HCT116 (cell line): Measurements from ENCODE around the gene CCDC134. TPM values are rescaled to one million over a fixed set of nuclear protein-coding genes. Genes with fewer than 3 reads are reported as not detected.

Source experiments
- ATAC-seq: fragments of 200-7000 bp; cut with Tn5 transposase; 2 replicates; pipeline ENCODE4 v1.9.1; 2020; ENCODE audit warnings: mild to moderate bottlenecking, moderate library complexity
- BruUV-seq: library from RNA; stranded (reverse); fragments of 400-500 nt; replicated peaks from 2 replicates; lab custom pipeline; 2021; lab: Mats Ljungman, UMichigan
- CTCF ChIA-PET: fragments of 300-600 bp; sonication (Branson Sonifier 250); formaldehyde crosslinking; loops from one replicate; lab custom pipeline; 2021; ENCODE audit warnings: antibody characterized with exemption; lab: Charles Lee
- POLR2A ChIA-PET: fragments of 300-600, 350-600 bp; sonication (Branson Sonifier 250); formaldehyde crosslinking; loops from one replicate; lab custom pipeline; 2021; ENCODE audit warnings: antibody characterized with exemption; lab: Charles Lee
- RAD21 ChIA-PET, 2 experiments: fragments of 300-600 bp; sonication (Branson Sonifier 250); formaldehyde crosslinking; loops; one replicate each; lab custom pipeline; 2023; ENCODE audit warnings: low total read pairs in 2 of 2; ENCODE audit not compliant: uncharacterized antibody in 2 of 2, unreplicated experiment in 2 of 2, low non-redundant PET in 1 of 2; lab: Charles Lee
- DNase-seq: peaks from one replicate; pipeline ENCODE4 v3.0.0-alpha.2; 2010; ENCODE audit warnings: low read depth, low spot score
- H2AFZ ChIP-seq: fragments of 200-600 bp; shearing (Covaris generic), sonication (generic); 2 replicates; pipeline ENCODE4 v1.6.1; 2017; ENCODE audit warnings: low read depth, mixed run types, mixed read lengths, antibody characterized with exemption, low read length; ENCODE audit not compliant: poor library complexity, severe bottlenecking
- H3K27ac ChIP-seq: 2 replicates; pipeline ENCODE4 v1.5.1; 2012; ENCODE audit warnings: low read depth, low read length
- H3K27me3 ChIP-seq: fragments of 200-600 bp; sonication (generic); 2 replicates; pipeline ENCODE4 v1.6.1; 2016; ENCODE audit warnings: mixed run types, low read length, mixed read lengths; ENCODE audit not compliant: insufficient read depth
- H3K36me3 ChIP-seq, 2 experiments: fragments of 200-500 bp in 1 of 2; fragments of 200-600 bp in 1 of 2; sonication (Bioruptor generic) in 1 of 2; sonication (generic) in 1 of 2; 2 replicates each; pipeline versions ENCODE4 v1.5.1 to v1.6.1; 2014 to 2016; ENCODE audit warnings: low read length in 2 of 2, inconsistent platforms in 1 of 2, mixed read lengths in 1 of 2, mixed run types in 1 of 2; ENCODE audit not compliant: insufficient read depth in 2 of 2, control insufficient read depth in 1 of 2
- H3K4me1 ChIP-seq, 2 experiments: fragments of 200-600 bp in 1 of 2; sonication (generic) in 1 of 2; 2 replicates each; pipeline versions ENCODE4 v1.5.1 to v1.6.1; 2012 to 2017; ENCODE audit warnings: low read length in 2 of 2, inconsistent platforms in 1 of 2, mild to moderate bottlenecking in 1 of 2, mixed read lengths in 1 of 2, mixed run types in 1 of 2, moderate library complexity in 1 of 2; ENCODE audit not compliant: insufficient read depth in 2 of 2, control insufficient read depth in 1 of 2
- H3K4me2 ChIP-seq: fragments of 200-600 bp; sonication (generic); 2 replicates; pipeline ENCODE4 v1.6.1; 2017; ENCODE audit warnings: mixed run types, low read length, mixed read lengths
- H3K4me3 ChIP-seq, 2 experiments: fragments of 200-600 bp in 1 of 2; sonication (generic) in 1 of 2; replicated peaks in 1 of 2; 2 replicates each; pipeline ENCODE4 v1.5.1; 2011 to 2016; ENCODE audit warnings: low read length in 2 of 2, control low read depth in 1 of 2, low read depth in 1 of 2, mild to moderate bottlenecking in 1 of 2, mixed read lengths in 1 of 2, mixed run types in 1 of 2
- H3K79me2 ChIP-seq: fragments of 200-600 bp; sonication (generic); 2 replicates; pipeline ENCODE4 v1.6.1; 2017; ENCODE audit warnings: mild to moderate bottlenecking, mixed run types, low read length, moderate library complexity, mixed read lengths; ENCODE audit not compliant: insufficient read depth
- H3K9ac ChIP-seq: fragments of 200-600 bp; sonication (generic); 2 replicates; pipeline ENCODE4 v1.6.1; 2016; ENCODE audit warnings: low read length, mixed read lengths
- H3K9me2 ChIP-seq: fragments of 200-600 bp; sonication (generic), shearing (Covaris generic); 2 replicates; pipeline ENCODE4 v1.6.1; 2017; ENCODE audit warnings: mixed run types, mild to moderate bottlenecking, moderate library complexity; ENCODE audit not compliant: insufficient read depth
- H3K9me3 ChIP-seq, 2 experiments: fragments of 200-500 bp in 1 of 2; fragments of 200-600 bp in 1 of 2; sonication (Bioruptor generic) in 1 of 2; sonication (generic) in 1 of 2; 2 replicates each; pipeline ENCODE4 v1.6.1; 2014 to 2017; ENCODE audit warnings: low read length in 2 of 2, mixed read lengths in 2 of 2, inconsistent platforms in 1 of 2, low read depth in 1 of 2, mild to moderate bottlenecking in 1 of 2, mixed run types in 1 of 2, moderate library complexity in 1 of 2; ENCODE audit not compliant: control insufficient read depth in 1 of 2, insufficient read depth in 1 of 2
- H4K20me1 ChIP-seq: fragments of 200-600 bp; sonication (generic), shearing (Covaris generic); 2 replicates; pipeline ENCODE4 v1.6.1; 2017; ENCODE audit warnings: mixed run types, mild to moderate bottlenecking, moderate library complexity; ENCODE audit not compliant: insufficient read depth
- CBX3 ChIP-seq: IDR thresholded peaks from 2 replicates; pipeline ENCODE4 v1.6.1; 2012; ENCODE audit warnings: low read depth
- CEBPB ChIP-seq: IDR thresholded peaks from 2 replicates; pipeline ENCODE4 v1.6.1; 2012; ENCODE audit warnings: low read depth
- EGR1 ChIP-seq: IDR thresholded peaks from 2 replicates; pipeline ENCODE4 v1.6.1; 2012; ENCODE audit warnings: low read depth
- ELF1 ChIP-seq: IDR thresholded peaks from 2 replicates; pipeline ENCODE4 v1.6.1; 2012; ENCODE audit warnings: low read depth, borderline replicate concordance
- FOSL1 ChIP-seq: IDR thresholded peaks from 2 replicates; pipeline ENCODE4 v1.6.1; 2012; ENCODE audit warnings: low read depth
- JUND ChIP-seq: IDR thresholded peaks from 2 replicates; pipeline ENCODE4 v1.6.1; 2012
- POLR2A ChIP-seq: IDR thresholded peaks from 2 replicates; pipeline ENCODE4 v1.7.0; 2011; ENCODE audit warnings: borderline replicate concordance; ENCODE audit not compliant: insufficient read depth, insufficient read length; ENCODE audit errors: extremely low read depth
- POLR2AphosphoS5 ChIP-seq: IDR thresholded peaks from 2 replicates; pipeline ENCODE4 v1.6.1; 2011; ENCODE audit warnings: mild to moderate bottlenecking, low read depth, low read length, moderate library complexity
- SIN3A ChIP-seq: IDR thresholded peaks from 2 replicates; pipeline ENCODE4 v1.6.1; 2012; ENCODE audit warnings: low read depth
- SP1 ChIP-seq: IDR thresholded peaks from 2 replicates; pipeline ENCODE4 v1.6.1; 2012; ENCODE audit warnings: low read depth
- TCF7L2 ChIP-seq: IDR thresholded peaks from 2 replicates; pipeline ENCODE4 v1.7.0; 2011; ENCODE audit warnings: borderline replicate concordance, inconsistent platforms; ENCODE audit not compliant: insufficient read depth, insufficient read length; ENCODE audit errors: extremely low read depth
- ZFX ChIP-seq: fragments of 450-650 bp; IDR thresholded peaks from 2 replicates; pipeline ENCODE4 v1.6.1; 2017
- ZNF274 ChIP-seq: fragments of 200-500 bp; sonication (Bioruptor generic); IDR thresholded peaks from 2 replicates; pipeline ENCODE4 v1.6.1; 2014; ENCODE audit warnings: mild to moderate bottlenecking, low read depth, low read length, inconsistent platforms
- intact Hi-C: fragments of 100-400 bp; cut with micrococcal nuclease; formaldehyde crosslinking; loops from 2 replicates; pipeline ENCODE4 v1.10.0; 2022
- total RNA-seq: library from RNA; stranded (reverse); gene quantifications from one replicate; pipeline ENCODE4 v1.2.1, GENCODE V29; 2021; ENCODE audit not compliant: unreplicated experiment
- TF ChIP-seq, protein P1 (sequence below): IDR thresholded peaks from 2 replicates; pipeline ENCODE4 v1.6.1; 2012
- TF ChIP-seq, protein P2 (sequence below): IDR thresholded peaks from 2 replicates; pipeline ENCODE4 v1.6.1; 2012
- TF ChIP-seq, protein P3 (sequence below), 3 experiments: fragments of 200-600 bp in 1 of 3; sonication (generic) in 1 of 3; IDR thresholded peaks in 2 of 3; conservative IDR thresholded peaks in 1 of 3; 2 replicates each; pipeline ENCODE4 v1.5.1; 2012 to 2017; ENCODE audit warnings: low read depth in 2 of 3, low read length in 2 of 3, antibody characterized with exemption in 1 of 3, borderline replicate concordance in 1 of 3, control low read depth in 1 of 3, mild to moderate bottlenecking in 1 of 3, mixed read lengths in 1 of 3, mixed run types in 1 of 3, moderate library complexity in 1 of 3; ENCODE audit not compliant: insufficient read depth in 1 of 3

Gene CCDC134
- total RNA-seq, 1 experiment from 2014 or later = 15.8 TPM

DNA sequence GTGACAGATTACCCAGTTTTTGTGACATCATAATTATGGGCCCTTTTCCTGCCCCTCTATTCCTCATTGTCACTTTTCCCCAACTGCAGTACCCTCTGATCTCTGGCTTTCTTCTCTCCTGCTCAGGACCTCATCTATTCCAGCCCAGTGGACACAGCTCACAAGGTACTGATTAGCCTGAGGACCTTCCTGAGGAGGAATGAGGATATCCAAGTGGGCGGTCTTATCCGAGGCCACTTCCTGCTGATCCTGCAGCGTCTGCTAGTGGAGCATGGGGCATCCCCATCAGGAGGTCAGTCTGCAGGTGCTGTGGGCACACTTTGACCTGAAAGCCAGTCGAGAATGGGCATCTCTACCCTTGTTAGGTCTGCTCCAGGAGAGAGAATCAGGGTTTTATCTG lies 24.5 kb upstream of the CCDC134 start:
- DNase-seq = no peak
- H3K27ac ChIP-seq = no peak overlapping the region
- H3K4me2 ChIP-seq = no peak overlapping the region; the same call in 1 of the 2 replicates
- CTCF ChIA-PET = interaction anchor here (1.4 kb wide), 1 partner anchor 13 kb away, joined by 5 read pairs; no protein-coding TSS in a partner anchor
- H3K9me2 ChIP-seq = 0 out of 2 replicates have a peak, but pooled peaks cover 2% of the 10 kb centered on the region
- RAD21 ChIA-PET = no interaction called here
- BruUV-seq = no TSS peak
- no peak for TF ChIP-seq SP1
- no peak for TF ChIP-seq POLR2AphosphoS5
- TF ChIP-seq EGR1 = no peak
- no peak for TF ChIP-seq CBX3
- no peak for TF ChIP-seq FOSL1
- TF ChIP-seq CEBPB = no peak
- TF ChIP-seq, protein P1, sequence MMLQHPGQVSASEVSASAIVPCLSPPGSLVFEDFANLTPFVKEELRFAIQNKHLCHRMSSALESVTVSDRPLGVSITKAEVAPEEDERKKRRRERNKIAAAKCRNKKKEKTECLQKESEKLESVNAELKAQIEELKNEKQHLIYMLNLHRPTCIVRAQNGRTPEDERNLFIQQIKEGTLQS = no peak
- no peak for TF ChIP-seq JUND
- TF ChIP-seq ZFX = no peak
- TF ChIP-seq ELF1 = no peak
- TF ChIP-seq ZNF274 = no peak
- TF ChIP-seq, protein P2, sequence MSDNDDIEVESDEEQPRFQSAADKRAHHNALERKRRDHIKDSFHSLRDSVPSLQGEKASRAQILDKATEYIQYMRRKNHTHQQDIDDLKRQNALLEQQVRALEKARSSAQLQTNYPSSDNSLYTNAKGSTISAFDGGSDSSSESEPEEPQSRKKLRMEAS = no peak
- TF ChIP-seq, all 23 proteins: peak for 0
- Histone ChIP-seq H2AFZ (peak overlapping the region; percentile 64), H3K79me2 (no peaks in the 10 kb centered on the region), H3K9ac (no peak overlapping the region), H3K4me1 (peaks cover 7 to 30% of the 10 kb centered on the region in 2 experiments), H3K9me3 (no peaks in the 10 kb centered on the region), H4K20me1 (no peaks in the 10 kb centered on the region), H3K36me3 (no peaks in the 10 kb centered on the region), H3K27me3 (no peaks in the 10 kb centered on the region), H3K4me3 (no peak overlapping the region)
- POLR2A ChIA-PET = no interaction called here
- intact Hi-C loops = no loop called here
- no peak for ATAC-seq

DNA sequence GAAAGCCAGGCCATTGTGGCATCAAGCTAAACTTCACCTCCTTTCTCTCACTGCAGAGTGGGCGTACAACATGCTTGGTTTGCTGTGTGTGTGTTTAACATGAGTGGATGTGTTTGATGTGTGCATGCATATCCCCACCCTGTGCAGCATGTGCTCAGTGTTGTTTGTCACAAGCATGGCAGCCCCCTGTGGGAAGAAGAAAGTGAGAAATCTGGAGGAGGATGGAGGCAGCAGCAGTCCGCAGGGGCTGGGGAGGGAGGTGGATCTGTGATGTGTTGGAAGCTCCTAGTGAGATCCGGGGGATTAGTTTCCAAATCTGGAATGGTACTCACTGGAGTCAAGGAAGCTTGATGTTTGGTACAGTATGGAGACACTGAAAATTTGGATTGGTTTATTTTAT lies 24.1 kb upstream of the CCDC134 start:
- no peak overlapping the region for H3K27ac ChIP-seq
- ATAC-seq = no peak
- H3K9ac ChIP-seq = no peak overlapping the region
- TF ChIP-seq, protein P3, sequence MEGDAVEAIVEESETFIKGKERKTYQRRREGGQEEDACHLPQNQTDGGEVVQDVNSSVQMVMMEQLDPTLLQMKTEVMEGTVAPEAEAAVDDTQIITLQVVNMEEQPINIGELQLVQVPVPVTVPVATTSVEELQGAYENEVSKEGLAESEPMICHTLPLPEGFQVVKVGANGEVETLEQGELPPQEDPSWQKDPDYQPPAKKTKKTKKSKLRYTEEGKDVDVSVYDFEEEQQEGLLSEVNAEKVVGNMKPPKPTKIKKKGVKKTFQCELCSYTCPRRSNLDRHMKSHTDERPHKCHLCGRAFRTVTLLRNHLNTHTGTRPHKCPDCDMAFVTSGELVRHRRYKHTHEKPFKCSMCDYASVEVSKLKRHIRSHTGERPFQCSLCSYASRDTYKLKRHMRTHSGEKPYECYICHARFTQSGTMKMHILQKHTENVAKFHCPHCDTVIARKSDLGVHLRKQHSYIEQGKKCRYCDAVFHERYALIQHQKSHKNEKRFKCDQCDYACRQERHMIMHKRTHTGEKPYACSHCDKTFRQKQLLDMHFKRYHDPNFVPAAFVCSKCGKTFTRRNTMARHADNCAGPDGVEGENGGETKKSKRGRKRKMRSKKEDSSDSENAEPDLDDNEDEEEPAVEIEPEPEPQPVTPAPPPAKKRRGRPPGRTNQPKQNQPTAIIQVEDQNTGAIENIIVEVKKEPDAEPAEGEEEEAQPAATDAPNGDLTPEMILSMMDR (IDR thresholded peaks at IDR 0.05 in 2 of 3, conservative IDR thresholded peaks at IDR 0.05 in 1 of 3; ENCODE audit: borderline replicate concordance in 1 of 3, insufficient read depth in 1 of 3, low read depth in 2 of 3, low read length in 2 of 3) = no peak
- TF ChIP-seq, protein P2 = no peak
- TF ChIP-seq ELF1 (no peak), FOSL1 (no peak), TCF7L2 (no peak), SIN3A (no peak), ZNF274 (no peak), POLR2A (no peak)
- no peak overlapping the region; the same call in 1 of the 2 replicates for H3K4me2 ChIP-seq
- no peaks in the 10 kb centered on the region for H4K20me1 ChIP-seq
- RAD21 ChIA-PET = no interaction called here
- no peaks in the 10 kb centered on the region for H3K9me3 ChIP-seq
- DNase-seq = no peak
- POLR2A ChIA-PET = no interaction called here
- no TSS peak for BruUV-seq
- peaks cover 7 to 28% of the 10 kb centered on the region in 2 experiments for H3K4me1 ChIP-seq
- no peak overlapping the region for H3K4me3 ChIP-seq
- CTCF ChIA-PET = interaction anchor here (1.0 to 1.4 kb wide), 2 partner anchors 14 to 30 kb away, joined by 4 to 5 read pairs; no protein-coding TSS in a partner anchor
- H3K79me2 ChIP-seq = no peaks in the 10 kb centered on the region
- intact Hi-C loops = no loop called here
- H3K36me3 ChIP-seq = no peaks in the 10 kb centered on the region
- 0 out of 2 replicates have a peak, but pooled peaks cover 2% of the 10 kb centered on the region for H3K9me2 ChIP-seq
- H2AFZ ChIP-seq = no peak overlapping the region
- no peaks in the 10 kb centered on the region for H3K27me3 ChIP-seq
